ENCODE data around the gene MRM1.

GRCh38 chr17:36575028-36575427, 26.4 kb upstream of the MRM1 start:
- TF ChIP-seq CTCF (conservative IDR thresholded peaks at IDR 0.05), result no peak
- TF ChIP-seq ZFX (IDR thresholded peaks at IDR 0.05), result no peak
